Right ventricle myocardium superior (tissue), 1 donor: ENCODE data around the gene TMEM62. TPM values are rescaled to one million over a fixed set of nuclear protein-coding genes. Genes with fewer than 3 reads are reported as not detected.
"Not testable (repeated sequence)": the region's sequence is repeated elsewhere in the genome, so short reads cannot be mapped to it uniquely, and the experiment has no call there.

Experiments used
- ATAC-seq: fragments of 200-7000 bp; cut with Tn5 transposase; one replicate; pipeline ENCODE4 v1.9.1; 2020; ENCODE audit warnings: mild to moderate bottlenecking; ENCODE audit not compliant: poor library complexity
- DNase-seq: peaks from one replicate; pipeline ENCODE4 v3.0.0-alpha.2; 2020
- intact Hi-C: fragments of 100-400 bp; cut with DNase I; formaldehyde crosslinking; loops from one replicate; pipeline ENCODE4 v1.11.2; 2022
- total RNA-seq: library from RNA; stranded (reverse); fragmentation: NEBNext Ultra II Directional; extraction: Animal tissue kit (Norgen Biotek cat#: 25700); gene quantifications from one replicate; pipeline ENCODE4 v1.2.1, GENCODE V29; 2021
- donor health status: DM: no; HTN: yes; CAD: no; lungs with severe emphysema.

The TMEM62 gene
- total RNA-seq, 1 donor from 2014 or later, result 9.4 TPM

DNA sequence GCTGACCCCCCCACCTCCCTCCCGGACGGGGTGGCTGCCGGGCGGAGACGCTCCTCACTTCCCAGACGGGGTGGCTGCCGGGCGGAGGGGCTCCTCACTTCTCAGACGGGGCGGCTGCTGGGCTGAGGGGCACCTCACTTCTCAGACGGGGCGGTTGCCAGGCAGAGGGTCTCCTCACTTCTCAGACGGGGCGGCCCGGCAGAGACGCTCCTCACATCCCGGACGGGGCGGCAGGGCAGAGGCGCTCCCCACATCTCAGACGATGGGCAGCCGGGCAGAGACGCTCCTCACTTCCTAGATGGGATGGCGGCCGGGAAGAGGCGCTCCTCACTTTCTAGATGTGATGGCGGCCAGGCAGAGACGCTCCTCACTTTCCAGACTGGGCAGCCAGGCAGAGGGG is 33.9 kb downstream of the TMEM62 start:
- ATAC-seq, DNase-seq, intact Hi-C loops: not testable (repeated sequence)

DNA sequence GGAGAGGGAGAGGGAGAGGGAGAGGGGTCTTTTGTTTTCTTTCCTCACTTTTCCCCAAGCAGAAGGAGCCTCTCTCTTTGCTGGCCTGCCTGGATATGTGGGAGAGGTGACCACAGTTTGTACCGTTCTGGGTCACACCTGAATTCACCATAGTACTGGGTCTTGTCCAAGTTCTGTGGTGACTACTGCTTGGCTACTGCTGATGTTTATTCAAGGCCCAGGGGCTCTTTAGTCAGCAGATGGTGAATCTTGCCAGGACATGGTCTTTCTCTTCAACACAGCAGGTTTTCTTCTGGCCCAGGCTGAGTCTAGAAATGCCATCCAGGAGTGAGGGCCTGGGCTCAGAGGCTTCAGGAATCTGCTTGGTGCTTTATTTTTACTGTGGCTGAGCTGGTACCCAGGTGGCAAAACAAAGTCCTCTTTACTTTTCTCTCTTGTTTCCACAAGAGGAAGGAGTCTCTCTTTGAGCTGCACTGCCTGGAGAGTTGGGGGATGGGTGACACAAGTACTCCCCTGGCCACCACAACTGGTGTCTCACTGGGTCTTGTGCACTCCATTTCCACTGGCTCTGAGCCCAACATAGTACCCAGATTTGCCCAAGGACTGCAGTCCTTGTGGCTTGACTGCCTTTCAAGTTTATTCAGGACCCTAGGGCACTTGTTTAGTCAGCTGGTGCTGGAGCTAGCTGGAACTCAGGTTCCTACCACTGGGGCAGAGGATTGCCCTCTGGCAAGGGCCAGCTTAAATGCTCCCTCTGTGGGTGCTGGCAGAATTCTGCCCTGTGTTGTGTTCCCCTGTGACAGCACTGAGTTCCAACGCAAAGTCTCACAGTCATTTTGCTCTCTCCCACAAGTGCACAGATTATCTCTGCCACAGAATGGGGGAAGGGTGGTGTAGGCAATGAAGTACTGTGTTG is 35.1 kb downstream of the TMEM62 start:
- ATAC-seq, result peak; percentile 87
- DNase-seq, result no peak
- intact Hi-C loops, result no loop called here

DNA sequence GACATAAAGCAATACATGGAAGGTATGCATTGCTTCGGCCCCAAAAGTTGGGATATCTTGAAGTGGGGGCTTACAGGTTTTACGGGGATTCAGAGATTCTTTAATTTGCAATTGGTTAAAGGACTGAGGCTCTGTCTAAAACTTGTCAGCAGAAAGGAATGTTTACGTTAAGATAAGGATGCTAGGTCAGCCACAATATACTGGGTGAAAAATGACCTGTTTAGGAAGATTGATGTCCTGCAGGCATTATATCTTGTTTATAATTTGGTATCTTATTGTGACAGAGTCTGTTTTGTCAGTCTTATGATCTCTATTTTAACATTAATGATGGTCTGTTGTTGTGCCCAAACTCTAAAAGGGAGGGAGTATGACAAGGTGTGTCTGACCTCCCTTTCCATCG is 36.5 kb downstream of the TMEM62 start:
- ATAC-seq (no peak), DNase-seq (no peak)
- intact Hi-C loops, result no loop called here

DNA sequence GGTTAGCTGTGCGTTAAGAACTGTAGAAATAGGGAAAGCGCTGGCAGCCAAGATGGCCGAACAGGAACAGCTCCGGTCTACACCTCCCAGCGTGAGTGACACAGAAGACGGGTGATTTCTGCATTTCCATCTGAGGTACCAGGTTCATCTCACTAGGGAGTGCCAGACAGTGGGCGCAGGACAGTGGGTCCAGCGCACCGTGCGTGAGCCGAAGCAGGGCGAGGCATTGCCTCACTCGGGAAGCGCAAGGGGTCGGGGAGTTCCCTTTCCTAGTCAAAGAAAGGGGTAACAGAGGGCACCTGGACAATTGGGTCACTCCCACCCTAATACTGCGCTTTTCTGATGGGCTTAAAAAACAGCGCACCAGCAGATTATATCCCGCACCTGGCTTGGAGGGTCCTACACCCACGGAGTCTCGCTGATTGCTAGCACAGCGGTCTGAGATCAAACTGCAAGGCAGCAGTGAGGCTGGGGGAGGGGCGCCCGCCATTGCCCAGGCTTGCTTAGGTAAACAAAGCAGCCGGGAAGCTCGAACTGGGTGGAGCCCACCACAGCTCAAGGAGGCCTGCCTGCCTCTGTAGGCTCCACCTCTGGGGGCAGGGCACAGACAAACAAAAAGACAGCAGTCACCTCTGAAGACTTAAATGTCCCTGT is 42.4 kb downstream of the TMEM62 start:
- ATAC-seq, intact Hi-C loops, DNase-seq: not testable (repeated sequence)

DNA sequence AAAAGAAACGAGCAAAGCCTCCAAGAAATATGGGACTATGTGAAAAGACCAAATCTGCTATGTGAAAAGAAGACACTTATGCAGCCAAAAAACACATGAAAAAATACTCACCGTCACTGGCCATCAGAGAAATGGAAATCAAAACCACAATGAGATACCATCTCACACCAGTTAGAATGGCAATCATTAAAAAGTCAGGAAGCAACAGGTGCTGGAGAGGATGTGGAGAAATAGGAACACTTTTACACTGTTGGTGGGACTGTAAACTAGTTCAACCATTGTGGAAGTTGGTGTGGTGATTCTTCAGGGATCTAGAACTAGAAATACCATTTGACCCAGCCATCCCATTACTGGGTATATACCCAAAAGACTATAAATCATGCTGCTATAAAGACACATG is 43.8 kb downstream of the TMEM62 start:
- ATAC-seq, DNase-seq, intact Hi-C loops: not testable (repeated sequence)

DNA sequence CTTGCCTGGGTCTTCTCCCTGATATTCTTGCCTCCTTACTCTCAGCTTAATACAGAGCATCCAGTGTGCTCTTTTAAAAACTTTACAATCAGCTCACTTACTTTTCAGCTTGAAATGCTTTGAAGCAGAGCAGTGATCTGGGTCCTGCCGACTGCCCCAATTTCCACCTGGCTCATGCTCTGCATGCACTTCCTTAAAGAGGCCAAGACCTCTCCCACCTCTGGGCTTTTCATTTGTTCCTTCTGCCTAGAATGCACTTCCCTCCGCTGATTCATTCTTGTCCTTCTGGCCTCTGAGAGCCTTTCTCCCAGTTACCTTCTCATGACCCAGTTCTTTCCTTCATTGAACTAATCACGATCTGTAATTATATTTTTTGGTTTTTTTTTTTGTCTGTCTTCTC is 49.9 kb downstream of the TMEM62 start:
- DNase-seq (no peak), ATAC-seq (no peak)
- intact Hi-C loops, result no loop called here

DNA sequence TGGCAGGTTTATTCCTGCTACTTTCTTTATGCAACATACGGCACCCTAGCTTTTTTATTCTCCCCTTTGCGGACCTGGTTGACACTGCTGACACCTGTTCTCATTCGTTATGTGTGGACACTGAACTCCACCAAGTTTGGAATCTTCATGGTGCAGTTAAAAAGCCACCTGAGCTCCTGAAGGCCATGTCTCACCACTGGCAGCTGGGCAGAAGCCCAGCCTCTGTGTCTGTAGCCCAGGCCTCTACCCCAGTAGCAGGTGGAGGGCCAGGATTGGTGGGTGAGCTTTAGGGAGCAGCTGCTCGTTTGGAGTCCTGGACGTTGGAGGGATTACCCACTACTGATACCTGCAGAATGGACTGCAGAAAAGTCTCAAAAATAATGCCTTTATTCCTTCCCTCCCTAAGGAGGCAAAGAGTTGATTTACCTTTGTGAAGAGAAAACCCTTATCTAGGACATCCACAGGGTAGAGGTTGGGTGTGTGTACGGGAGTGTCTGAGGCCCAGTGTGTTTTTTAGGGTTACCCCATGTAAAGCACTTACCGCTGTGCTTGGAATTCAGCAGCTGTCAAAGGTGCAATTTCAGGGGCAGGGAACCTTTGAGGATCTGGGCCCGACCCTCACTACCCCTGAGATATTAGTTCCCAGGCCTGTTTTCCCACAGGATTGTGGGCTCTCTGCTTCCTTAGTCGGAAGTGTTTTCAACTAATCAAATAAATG is 51.2 kb downstream of the TMEM62 start:
- intact Hi-C loops, result no loop called here
- DNase-seq (no peak), ATAC-seq (peak; percentile 1)

DNA sequence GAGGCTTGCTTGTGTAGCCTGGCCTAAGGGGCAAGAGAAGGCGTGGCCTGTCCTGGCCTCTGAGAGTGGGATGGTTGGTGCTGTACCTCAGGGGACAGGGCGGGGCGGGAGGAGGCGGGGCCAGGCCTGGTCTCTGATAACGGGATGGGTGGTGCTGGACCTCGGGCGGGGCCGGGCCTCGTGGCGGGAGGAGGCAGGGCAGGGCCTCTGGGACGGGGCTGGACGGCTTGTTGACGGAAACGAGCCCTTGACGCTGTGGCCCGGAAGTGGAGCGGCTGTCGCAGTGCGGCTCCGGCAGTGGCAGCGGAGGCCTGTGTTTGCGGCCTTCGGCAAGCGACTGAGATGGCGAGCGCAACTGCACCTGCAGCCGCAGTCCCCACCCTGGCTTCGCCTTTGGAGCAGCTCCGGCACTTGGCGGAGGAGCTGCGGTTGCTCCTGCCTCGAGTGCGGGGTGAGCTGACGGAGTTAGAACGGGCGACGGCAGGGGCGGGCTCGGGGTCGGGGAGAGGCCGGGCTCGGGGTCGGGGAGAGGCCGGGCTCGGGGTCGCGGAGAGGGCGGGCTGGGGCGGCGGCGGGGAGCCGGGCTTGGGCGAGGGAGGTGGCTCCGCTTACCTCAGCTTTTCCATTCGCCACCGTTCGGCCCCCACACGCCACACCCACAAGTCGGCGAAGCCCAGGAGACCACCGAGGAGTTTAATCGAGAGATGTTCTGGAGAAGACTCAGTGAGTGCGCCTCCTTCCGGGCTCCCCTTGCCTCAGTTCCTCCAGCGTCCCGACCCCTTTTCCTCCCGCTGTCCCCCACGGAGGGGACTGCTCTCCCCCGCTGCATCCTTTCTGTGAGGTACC is 52.0 kb downstream of the TMEM62 start, which contains the start of gene CCNDBP1:
CCNDBP1 (plus strand) TSS at position 247 of the 846 bp plus-strand sequence; CDS start at position 343, 96 bp downstream.
- ATAC-seq (peak; percentile 97), DNase-seq (peak; percentile 99)
- intact Hi-C loops, result no loop called here

DNA sequence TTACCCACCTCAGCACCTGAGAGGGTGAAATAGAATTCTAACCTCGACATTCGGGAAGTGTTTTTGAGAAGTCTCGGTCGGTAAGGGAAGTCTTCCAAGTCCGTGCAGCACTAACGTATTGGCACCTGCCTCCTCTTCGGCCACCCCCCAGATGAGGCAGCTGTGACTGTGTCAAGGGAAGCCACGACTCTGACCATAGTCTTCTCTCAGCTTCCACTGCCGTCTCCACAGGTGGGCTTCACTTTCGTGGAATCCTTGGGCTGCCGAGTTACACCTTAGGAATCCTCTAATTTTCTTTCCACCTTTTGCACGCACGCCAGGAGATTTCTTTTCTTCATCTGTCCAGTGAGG is 52.6 kb downstream of the TMEM62 start:
- no peak for DNase-seq
- intact Hi-C loops, result no loop called here
- ATAC-seq, result peak; percentile 12

DNA sequence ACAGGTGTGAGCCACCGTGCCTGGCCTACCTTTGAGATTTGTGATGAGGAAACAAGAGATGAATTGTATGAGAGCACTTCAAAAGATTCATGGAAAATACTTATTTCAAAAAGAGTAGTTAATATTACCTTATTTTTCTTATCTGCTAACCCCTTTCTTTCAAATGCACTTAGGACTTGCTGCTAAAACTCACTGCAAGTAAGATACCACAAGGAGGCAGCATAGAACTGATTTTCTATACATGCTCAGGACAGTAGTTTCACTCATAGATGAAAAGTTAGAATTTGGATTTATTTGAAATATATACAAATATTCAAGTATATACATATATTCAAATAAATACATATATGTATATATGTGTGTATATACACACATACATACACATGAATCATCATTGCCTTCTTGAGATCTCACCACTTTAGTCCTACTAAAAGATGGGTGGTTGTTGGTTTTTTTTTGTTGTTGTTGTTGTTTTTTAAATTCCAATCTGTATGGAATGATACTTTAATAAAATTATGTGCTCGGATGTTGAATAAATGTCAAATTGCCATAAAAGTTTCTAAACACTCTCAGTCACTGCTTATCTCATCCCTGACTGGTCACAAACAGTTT is 54.3 kb downstream of the TMEM62 start:
- intact Hi-C loops, result no loop called here
- no peak for DNase-seq
- ATAC-seq, result no peak

DNA sequence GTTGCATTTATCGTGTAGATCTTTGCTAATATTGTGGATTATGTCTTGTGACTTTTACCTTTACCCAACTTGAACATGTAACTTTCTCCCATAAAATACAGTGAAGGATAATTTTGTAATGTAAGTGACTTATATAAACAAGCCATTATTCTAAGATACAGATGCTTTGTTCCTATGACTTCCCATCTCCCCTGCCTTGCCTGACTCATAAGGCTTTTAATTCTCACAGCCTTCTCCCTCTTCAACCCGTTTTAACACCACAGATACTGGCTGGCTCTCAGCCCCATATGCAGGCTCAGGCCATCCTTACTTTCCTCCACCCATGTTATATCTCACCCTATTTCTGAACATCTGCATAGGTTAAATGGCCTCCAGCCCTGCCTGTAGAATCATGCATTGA is 55.9 kb downstream of the TMEM62 start:
- intact Hi-C loops, result no loop called here
- DNase-seq (no peak), ATAC-seq (no peak)

DNA sequence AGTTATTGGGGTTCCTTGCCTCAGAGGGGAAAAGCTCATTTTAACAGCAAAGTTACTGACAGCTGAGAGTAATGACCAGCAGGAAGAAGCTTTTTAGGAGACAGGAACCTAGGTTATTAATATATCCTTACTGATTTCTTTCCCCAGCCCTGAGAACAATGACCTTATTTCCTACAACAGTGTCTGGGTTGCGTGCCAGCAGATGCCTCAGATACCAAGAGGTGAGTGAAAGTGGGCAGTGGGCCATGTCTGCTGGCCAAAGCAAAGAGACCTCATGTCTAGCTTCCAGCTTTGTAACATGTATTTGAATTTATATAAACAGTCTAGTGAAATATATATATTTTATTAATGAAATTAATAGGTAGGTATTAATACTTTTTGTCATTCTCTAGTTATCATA is 56.8 kb downstream of the TMEM62 start:
- intact Hi-C loops, result no loop called here
- ATAC-seq (peak; percentile 70), DNase-seq (peak; percentile 88)

DNA sequence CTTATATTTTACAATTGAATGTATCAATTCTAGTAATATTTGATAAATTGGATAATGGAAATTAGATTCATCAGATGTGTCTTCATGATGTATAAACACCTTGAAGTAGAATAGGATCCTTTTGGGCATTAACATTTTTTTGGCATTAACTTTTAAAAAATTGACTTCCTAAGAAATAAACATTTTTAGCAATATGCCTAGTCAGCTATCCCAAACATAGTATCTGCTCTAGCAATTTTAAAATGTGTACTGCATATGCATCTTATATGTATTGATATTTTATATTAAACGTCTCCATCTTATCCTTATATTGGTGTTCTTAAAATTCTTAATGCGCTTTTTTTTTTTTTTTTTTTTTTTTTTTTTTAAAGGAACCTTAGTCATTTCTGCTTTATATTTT is 60.3 kb downstream of the TMEM62 start:
- ATAC-seq, result no peak
- intact Hi-C loops, result no loop called here

DNA sequence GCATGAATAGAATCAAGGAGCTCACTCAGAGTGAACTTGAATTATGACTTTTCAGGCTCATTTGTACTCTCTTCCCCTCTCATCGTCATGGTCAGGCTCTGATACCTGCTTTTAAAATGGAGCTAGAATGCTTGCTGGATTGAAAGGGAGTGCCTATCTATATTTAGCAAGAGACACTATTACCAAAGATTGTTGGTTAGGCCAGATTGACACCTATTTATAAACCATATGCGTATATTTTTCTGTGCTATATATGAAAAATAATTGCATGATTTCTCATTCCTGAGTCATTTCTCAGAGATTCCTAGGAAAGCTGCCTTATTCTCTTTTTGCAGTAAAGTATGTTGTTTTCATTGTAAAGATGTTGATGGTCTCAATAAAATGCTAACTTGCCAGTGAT is 61.4 kb downstream of the TMEM62 start:
- ATAC-seq, result peak; percentile 34
- no peak for DNase-seq
- intact Hi-C loops, result no loop called here

More for the DNA sequence above, 60.3 kb downstream of the TMEM62 start:
- DNase-seq, result no peak

DNA sequence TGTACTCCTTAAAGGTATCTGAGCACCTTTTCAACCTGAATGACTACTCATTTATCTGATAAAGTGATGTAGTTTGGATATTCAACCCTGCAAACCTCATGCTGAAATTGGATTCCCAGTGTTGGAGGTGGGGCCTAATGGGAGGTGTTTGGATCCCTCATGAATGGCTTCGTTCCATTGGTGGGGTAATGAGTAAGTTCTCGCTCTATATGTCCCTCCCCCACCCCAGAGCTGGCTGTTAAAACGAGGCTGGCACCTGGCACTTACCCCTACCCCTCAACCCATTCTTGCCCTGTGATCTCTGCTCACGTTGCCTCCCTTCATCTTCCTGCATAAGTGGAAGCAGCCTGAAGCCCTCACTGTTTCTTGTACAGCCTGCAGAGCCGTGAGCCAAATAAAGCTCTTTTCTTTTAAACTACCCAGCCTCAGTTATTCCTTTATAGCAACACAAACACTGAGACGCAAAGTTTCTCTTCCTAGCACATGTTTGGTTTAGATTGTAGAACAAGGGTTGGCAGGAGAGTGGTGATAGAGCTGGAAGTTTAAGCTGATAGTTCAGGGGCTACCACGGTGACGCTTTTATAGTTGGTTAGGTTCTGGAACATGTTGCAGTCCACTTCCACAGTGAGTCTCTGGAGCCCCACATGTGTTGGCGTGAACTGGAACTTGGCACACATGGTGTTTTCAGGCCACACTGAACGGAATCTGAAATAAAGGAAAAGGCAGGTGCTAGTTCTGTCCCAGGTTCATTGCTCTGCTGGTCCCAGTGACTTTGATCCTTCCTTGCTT is 63.6 kb downstream of the TMEM62 start:
- DNase-seq, result no peak
- intact Hi-C loops, result no loop called here
- peak; percentile 69 for ATAC-seq

DNA sequence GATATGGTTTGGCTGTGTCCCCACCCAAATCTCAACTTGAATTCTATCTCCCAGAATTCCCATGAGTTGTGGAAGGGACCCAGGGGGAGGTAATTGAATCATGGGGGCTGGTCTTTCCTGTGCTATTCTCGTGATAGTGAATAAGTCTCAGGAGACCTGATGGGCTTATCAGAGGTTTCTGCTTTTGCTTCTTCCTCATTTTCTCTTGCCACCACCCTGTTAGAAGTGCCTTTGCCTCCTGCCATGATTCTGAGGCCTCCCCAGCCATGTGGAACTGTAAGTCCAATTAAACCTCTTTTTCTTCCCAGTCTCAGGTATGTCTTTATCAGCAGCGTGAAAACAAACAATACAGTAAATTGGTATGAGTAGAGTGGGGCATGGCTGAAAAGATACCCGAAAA is 64.4 kb downstream of the TMEM62 start:
- ATAC-seq, intact Hi-C loops, DNase-seq: not testable (repeated sequence)

DNA sequence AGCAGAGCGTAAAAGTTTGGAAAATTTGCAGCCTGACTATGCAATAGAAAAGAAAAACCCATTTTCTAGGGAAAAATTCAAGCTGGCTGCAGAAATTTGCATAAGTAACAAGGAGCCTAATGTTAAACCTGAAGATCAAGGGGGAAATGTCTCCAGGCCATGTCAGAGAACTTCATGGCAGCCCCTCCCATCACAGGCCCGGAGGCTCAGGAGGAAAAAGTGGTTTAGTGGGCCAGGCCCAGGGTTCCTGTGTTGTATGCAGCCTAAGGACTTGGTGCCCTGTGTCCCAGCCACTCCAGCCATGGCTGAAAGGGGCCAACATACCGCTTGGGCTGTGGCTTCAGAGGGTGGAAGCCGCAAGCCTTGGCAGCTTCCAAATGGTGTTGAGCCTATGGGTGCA is 65.2 kb downstream of the TMEM62 start:
- ATAC-seq, DNase-seq, intact Hi-C loops: not testable (repeated sequence)
